AG10803 (cell line): ENCODE data around the gene NPNT.
A peak's percentile ranks its signal among the peaks of the same experiment; 100 is the strongest.

Source experiments
- DNase-seq: peaks from one replicate; pipeline ENCODE4 v3.0.0; 2010; ENCODE audit warnings: low read depth
- H3K4me3 ChIP-seq: 2 replicates; pipeline ENCODE4 v1.5.1; 2011; ENCODE audit warnings: mild to moderate bottlenecking, low read length, control low read depth
- CTCF ChIP-seq: conservative IDR thresholded peaks from 2 replicates; pipeline ENCODE4 v1.5.1; 2011; ENCODE audit warnings: mild to moderate bottlenecking, low read length, control low read depth, inconsistent platforms

Gene NPNT

DNA sequence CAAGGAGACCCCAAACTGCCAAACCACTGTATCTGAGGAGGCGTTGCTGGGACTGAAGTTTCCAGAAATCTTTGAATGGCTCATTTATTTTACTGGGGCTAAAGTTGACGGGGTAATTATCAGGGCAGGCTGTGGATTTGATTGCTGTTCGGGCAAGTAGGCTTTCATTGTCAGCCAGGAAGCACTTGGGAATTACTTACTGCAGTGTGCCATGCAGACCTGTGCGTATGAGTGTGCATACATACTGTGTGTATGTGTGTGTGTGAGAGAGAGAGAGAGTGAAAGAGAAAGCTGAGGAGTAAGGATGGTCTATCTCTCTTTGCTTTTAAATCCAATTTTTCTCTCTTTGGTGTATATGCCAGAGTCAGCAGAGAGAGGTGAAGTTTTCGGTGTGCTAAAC lies 122.7 kb downstream of the NPNT start:
- no peak for DNase-seq
- no peak for TF ChIP-seq CTCF
- no peak overlapping the region for H3K4me3 ChIP-seq

- no peak for TF ChIP-seq CTCF
- DNase-seq, result peak; percentile 91
- no peak overlapping the region for H3K4me3 ChIP-seq
Observed at GRCh38 chr4:106019771-106020170, 124.5 kb downstream of the NPNT start.
